ENCODE measurements around the gene SLC25A13.
"Not testable (repeated sequence)": the region's sequence is repeated elsewhere in the genome, so short reads cannot be mapped to it uniquely, and the experiment has no call there.

Gene SLC25A13

GRCh38 chr7:96304573-96304972, 17.3 kb downstream of the SLC25A13 start:
- H3K27ac ChIP-seq = no peak overlapping the region
- TF ChIP-seq ZFX (IDR thresholded peaks at IDR 0.05) (no peak), CTCF (conservative IDR thresholded peaks at IDR 0.05) (no peak)

- TF ChIP-seq CTCF (conservative IDR thresholded peaks at IDR 0.05) (no peak), ZFX (IDR thresholded peaks at IDR 0.05) (no peak)
- peak overlapping the region; percentile 47 for H3K27ac ChIP-seq
Measured at GRCh38 chr7:96303686-96304443, 18.0 kb downstream of the SLC25A13 start.

- H3K27ac ChIP-seq = peak overlapping the region; percentile 47
- TF ChIP-seq CTCF (conservative IDR thresholded peaks at IDR 0.05) = no peak
- TF ChIP-seq ZFX (IDR thresholded peaks at IDR 0.05) = no peak
Measured at GRCh38 chr7:96303105-96303685, 18.7 kb downstream of the SLC25A13 start.

GRCh38 chr7:96300986-96301385, 20.9 kb downstream of the SLC25A13 start:
- no peak overlapping the region for H3K27ac ChIP-seq
- no peak for TF ChIP-seq CTCF (conservative IDR thresholded peaks at IDR 0.05)
- no peak for TF ChIP-seq ZFX (IDR thresholded peaks at IDR 0.05)

- no peak overlapping the region for H3K27ac ChIP-seq
- no peak for TF ChIP-seq ZFX (IDR thresholded peaks at IDR 0.05)
- TF ChIP-seq CTCF (conservative IDR thresholded peaks at IDR 0.05) = no peak
Measured at GRCh38 chr7:96300502-96300901, 21.4 kb downstream of the SLC25A13 start.

- H3K27ac ChIP-seq = no peak overlapping the region
- TF ChIP-seq CTCF (conservative IDR thresholded peaks at IDR 0.05) (no peak), ZFX (IDR thresholded peaks at IDR 0.05) (no peak)
Measured at GRCh38 chr7:96299496-96299895, 22.4 kb downstream of the SLC25A13 start.

- H3K27ac ChIP-seq = no peak overlapping the region
- TF ChIP-seq ZFX (IDR thresholded peaks at IDR 0.05) (no peak), CTCF (conservative IDR thresholded peaks at IDR 0.05) (no peak)
Measured at GRCh38 chr7:96297876-96298275, 24.0 kb downstream of the SLC25A13 start.

- H3K27ac ChIP-seq = not testable (repeated sequence)
Measured at GRCh38 chr7:96297446-96297845, 24.5 kb downstream of the SLC25A13 start.

GRCh38 chr7:96293911-96294310, 28.0 kb downstream of the SLC25A13 start:
- H3K27ac ChIP-seq = not testable (repeated sequence)
